ENCODE results near the gene ISCA2. TPM values are rescaled to one million over a fixed set of nuclear protein-coding genes. Genes with fewer than 3 reads are reported as not detected.
"Not testable (repeated sequence)": the region's sequence is repeated elsewhere in the genome, so short reads cannot be mapped to it uniquely, and the experiment has no call there.

Gene ISCA2, protein sequence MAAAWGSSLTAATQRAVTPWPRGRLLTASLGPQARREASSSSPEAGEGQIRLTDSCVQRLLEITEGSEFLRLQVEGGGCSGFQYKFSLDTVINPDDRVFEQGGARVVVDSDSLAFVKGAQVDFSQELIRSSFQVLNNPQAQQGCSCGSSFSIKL
- total RNA-seq (2014; rRNA removed; shearing (Covaris generic)), result 31.7 and 33.9 TPM in 2 replicates

DNA sequence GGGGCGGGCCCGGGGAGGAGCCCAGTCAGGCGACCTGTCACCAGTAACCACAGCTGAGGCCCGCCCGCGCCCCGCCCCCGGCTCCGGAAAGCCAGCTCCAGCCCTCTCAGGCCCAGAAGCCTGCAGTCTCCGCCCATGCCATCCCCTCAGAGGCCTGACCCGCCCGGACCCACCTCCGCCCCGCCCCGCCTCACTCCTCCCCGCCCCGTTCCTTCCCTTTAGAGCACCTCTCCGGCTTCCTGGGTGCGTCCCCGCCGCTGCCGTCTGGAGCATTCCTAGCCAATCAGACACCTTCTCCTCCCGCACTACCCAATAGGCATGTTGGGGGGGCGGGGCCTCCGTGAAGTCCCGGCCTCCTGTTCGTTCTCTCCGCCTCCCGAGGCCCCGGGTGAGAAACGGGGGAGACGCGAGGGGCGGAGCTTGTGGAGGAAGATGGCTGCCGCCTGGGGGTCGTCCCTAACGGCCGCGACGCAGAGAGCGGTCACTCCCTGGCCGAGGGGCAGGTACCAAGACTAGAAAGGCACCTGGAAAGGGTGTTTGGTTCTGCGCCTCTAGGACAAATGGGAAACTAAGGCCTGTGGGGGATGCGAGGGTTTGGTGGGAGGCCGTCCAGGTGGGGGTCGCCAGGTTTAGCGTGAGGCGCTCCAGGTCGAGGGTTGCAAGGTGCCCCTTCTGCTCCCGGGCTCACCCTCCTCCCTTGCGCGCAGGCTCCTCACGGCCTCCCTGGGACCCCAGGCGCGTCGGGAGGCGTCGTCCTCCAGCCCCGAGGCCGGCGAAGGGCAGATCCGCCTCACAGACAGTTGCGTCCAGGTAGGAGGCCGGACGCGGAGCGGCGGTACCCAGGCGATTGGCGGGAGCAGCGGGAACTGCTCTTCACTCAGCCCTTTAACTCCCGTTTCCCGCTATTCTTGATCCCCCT, at the start of gene ISCA2:
TSS of gene ISCA2 (plus strand) at position 423 of the 919 bp plus-strand sequence. CDS start at position 433, 10 bp downstream.
- peak; percentile 99 for DNase-seq
- no peaks in the 10 kb centered on the region for H3K36me3 ChIP-seq
- H3K9me3 ChIP-seq (replicated peaks), result no peaks in the 10 kb centered on the region
- H3K27ac ChIP-seq, result peak within 1 kb of the TSS; percentile 56
- no peaks in the 10 kb centered on the region for H3K27me3 ChIP-seq
- peak within 1 kb of the TSS; percentile 90 for H3K4me3 ChIP-seq
- peaks cover 8% of the 10 kb centered on the region; the same call in 1 of the 2 replicates for H3K4me1 ChIP-seq

- DNase-seq, result peak in 1 of 2 experiments; percentile 5
- Histone ChIP-seq H3K27ac (no peak overlapping the region), H3K4me1 (no peaks in the 10 kb centered on the region), H3K4me3 (no peak overlapping the region), H3K9me3 (replicated peaks) (no peaks in the 10 kb centered on the region), H3K36me3 (no peaks in the 10 kb centered on the region), H3K27me3 (peaks cover 7% of the 10 kb centered on the region; the same call in 1 of the 2 replicates)
Measured at GRCh38 chr14:74444866-74445265, 48.7 kb upstream of the ISCA2 start.

DNA sequence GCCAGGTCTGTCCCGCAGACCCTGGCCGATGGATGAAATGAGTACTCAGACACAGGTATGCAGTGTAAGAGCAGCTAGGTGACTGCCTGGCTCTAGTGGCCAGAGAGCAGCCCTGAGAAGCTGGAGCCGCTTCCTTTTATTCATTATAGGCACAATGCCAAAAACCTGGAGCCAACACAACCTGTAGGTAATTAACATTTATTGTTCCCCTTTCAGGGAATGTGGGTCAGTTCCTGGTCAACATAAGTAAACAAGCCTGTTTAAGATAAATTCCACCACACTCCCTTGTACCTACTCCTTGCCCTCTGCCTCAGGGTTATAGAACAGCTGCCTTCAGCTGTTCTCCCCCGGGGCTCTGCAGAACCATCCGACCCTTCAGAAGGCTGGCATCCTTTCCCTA, 39.2 kb upstream of the ISCA2 start:
- H3K9me3 ChIP-seq (replicated peaks); H3K4me3 ChIP-seq; H3K27me3 ChIP-seq; H3K4me1 ChIP-seq; H3K36me3 ChIP-seq; H3K27ac ChIP-seq: not testable (repeated sequence)
- DNase-seq, result peak; percentile 39 to 62

- H3K9me3 ChIP-seq (replicated peaks), result no peaks in the 10 kb centered on the region; the same call in 1 of the 2 replicates
- H3K4me3 ChIP-seq, result no peak overlapping the region
- peaks cover 9% of the 10 kb centered on the region for H3K4me1 ChIP-seq
- no peaks in the 10 kb centered on the region for H3K27me3 ChIP-seq
- H3K27ac ChIP-seq, result no peak overlapping the region
- peak; percentile 19 to 33 for DNase-seq
- no peaks in the 10 kb centered on the region for H3K36me3 ChIP-seq
Measured at GRCh38 chr14:74456684-74457564, 36.6 kb upstream of the ISCA2 start.

GRCh38 chr14:74457565-74457895, 36.0 kb upstream of the ISCA2 start:
- H3K4me1 ChIP-seq, result peaks cover 9% of the 10 kb centered on the region
- H3K36me3 ChIP-seq, result no peaks in the 10 kb centered on the region
- no peak overlapping the region for H3K27ac ChIP-seq
- no peaks in the 10 kb centered on the region; the same call in 1 of the 2 replicates for H3K9me3 ChIP-seq (replicated peaks)
- no peaks in the 10 kb centered on the region for H3K27me3 ChIP-seq
- no peak overlapping the region for H3K4me3 ChIP-seq
- DNase-seq, result no peak

DNA sequence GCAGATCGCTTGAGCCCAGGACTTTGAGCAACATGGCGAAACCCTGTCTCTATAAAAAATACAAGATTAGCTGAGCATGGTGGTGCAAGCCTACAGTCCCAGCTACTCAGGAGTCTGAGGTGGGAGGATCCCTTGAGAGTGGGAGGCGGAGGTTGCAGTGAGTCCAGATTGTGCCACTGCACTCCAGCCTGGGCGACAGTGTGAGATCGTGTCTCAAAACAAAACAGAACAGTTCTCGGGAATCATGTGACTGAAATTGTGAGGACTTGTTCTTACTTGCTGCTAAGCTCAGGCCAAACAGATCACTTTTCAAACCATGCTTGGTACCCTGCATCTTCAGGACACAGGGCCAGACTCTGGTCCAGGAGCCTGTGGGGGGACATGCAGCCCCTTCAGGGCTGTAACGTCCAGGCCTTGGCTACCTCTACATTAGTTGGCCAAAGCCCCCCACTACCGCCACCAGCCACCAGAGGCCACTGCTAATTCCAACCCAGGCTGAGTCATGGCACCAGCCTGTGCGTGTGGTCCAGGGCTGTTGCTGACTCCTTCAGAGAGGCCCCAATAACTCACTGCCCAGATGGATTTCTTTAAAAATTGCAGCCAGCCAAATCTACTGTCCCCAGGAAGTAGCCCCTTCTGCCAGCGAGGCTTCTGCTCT, 34.1 kb upstream of the ISCA2 start:
- peak; percentile 63 to 71 for DNase-seq
- H3K4me1 ChIP-seq, result peaks cover 9% of the 10 kb centered on the region
- H3K27ac ChIP-seq, result no peak overlapping the region
- no peak overlapping the region for H3K4me3 ChIP-seq
- no peaks in the 10 kb centered on the region for H3K9me3 ChIP-seq (replicated peaks)
- H3K36me3 ChIP-seq, result no peaks in the 10 kb centered on the region
- no peaks in the 10 kb centered on the region for H3K27me3 ChIP-seq

DNA sequence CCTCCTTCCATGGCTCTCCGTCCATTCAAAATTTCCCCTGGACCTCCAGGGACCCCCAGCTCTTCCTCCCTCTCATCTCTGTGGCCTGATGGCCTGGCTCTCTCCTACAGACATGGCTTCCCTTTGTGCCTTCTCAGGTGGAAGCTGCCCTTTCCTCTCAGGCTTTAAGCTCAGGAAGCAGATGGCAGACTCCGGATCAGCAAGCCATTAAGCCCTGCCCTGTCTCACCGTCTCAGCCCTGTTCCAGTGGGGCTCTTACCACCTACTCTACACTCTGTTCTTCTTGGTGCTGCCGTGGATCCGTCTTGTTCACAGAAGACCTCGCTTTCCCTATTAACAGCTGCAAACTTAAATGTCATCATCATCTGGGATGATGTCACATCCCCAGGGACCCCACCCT, 33.6 kb upstream of the ISCA2 start:
- Histone ChIP-seq H3K36me3 (no peaks in the 10 kb centered on the region), H3K4me3 (no peak overlapping the region), H3K27me3 (no peaks in the 10 kb centered on the region), H3K4me1 (peaks cover 6% of the 10 kb centered on the region), H3K27ac (no peak overlapping the region), H3K9me3 (replicated peaks) (no peaks in the 10 kb centered on the region)
- peak in 1 of 2 experiments; percentile 9 for DNase-seq

GRCh38 chr14:74462993-74463392, 30.6 kb upstream of the ISCA2 start:
- H3K27me3 ChIP-seq, result no peaks in the 10 kb centered on the region

GRCh38 chr14:74463697-74464096, 29.9 kb upstream of the ISCA2 start:
- no peaks in the 10 kb centered on the region for H3K36me3 ChIP-seq
- peaks cover 5% of the 10 kb centered on the region for H3K4me1 ChIP-seq
- H3K4me3 ChIP-seq, result no peak overlapping the region
- H3K27ac ChIP-seq, result no peak overlapping the region
- no peak for DNase-seq
- H3K9me3 ChIP-seq (replicated peaks), result no peaks in the 10 kb centered on the region
- no peaks in the 10 kb centered on the region for H3K27me3 ChIP-seq

More at GRCh38 chr14:74462993-74463392, 30.6 kb upstream of the ISCA2 start:
- H3K9me3 ChIP-seq (replicated peaks), result no peaks in the 10 kb centered on the region
- no peak overlapping the region for H3K4me3 ChIP-seq
- H3K4me1 ChIP-seq, result peaks cover 5% of the 10 kb centered on the region
- H3K36me3 ChIP-seq, result no peaks in the 10 kb centered on the region
- no peak for DNase-seq
- no peak overlapping the region for H3K27ac ChIP-seq

DNA sequence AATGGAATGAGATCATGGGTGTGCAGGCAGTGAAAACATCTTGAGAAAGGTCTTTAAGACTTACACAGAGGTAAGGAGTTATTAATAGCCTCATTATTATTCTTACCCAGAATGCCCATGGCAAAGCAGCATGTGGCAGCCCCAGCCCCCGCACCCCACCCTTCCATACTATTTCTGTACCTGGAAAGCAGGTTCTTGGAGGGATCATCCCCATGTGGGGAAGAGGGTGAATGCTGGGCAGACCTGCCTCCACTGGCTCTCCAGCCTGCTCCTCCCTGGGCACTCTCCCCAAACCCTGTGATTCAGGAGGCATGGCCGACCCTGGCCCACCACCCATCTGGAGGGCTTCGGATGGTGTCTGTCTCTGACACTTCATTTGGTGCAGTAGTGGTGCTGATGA, 28.8 kb upstream of the ISCA2 start:
- Histone ChIP-seq H3K9me3 (replicated peaks) (no peaks in the 10 kb centered on the region), H3K4me1 (peaks cover 5% of the 10 kb centered on the region), H3K27ac (no peak overlapping the region), H3K27me3 (no peaks in the 10 kb centered on the region), H3K36me3 (no peaks in the 10 kb centered on the region), H3K4me3 (no peak overlapping the region)
- DNase-seq, result no peak

DNA sequence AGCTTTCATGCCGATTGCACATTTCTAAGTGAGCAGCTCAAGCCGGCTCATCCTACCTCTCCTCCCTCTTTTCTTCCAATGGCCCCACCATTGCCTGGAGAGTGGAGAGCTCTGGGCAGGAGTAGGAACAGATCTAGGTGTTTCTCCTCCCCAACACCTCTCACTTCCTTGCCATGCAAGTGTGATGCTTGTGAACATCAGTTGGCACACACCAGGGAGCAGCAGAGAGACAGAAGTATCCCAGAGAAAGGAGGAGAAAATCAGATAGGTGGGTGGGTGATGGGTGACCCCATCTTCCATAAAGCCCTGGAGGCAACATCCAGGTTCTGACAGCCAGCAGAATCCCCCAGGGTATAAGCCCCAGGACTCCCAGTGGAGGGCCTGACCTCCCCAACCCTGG, 28.2 kb upstream of the ISCA2 start:
- Histone ChIP-seq H3K36me3 (no peaks in the 10 kb centered on the region), H3K4me3 (no peak overlapping the region), H3K9me3 (replicated peaks) (no peaks in the 10 kb centered on the region), H3K27ac (no peak overlapping the region), H3K27me3 (no peaks in the 10 kb centered on the region), H3K4me1 (no peaks in the 10 kb centered on the region; the same call in 1 of the 2 replicates)
- DNase-seq, result no peak

DNA sequence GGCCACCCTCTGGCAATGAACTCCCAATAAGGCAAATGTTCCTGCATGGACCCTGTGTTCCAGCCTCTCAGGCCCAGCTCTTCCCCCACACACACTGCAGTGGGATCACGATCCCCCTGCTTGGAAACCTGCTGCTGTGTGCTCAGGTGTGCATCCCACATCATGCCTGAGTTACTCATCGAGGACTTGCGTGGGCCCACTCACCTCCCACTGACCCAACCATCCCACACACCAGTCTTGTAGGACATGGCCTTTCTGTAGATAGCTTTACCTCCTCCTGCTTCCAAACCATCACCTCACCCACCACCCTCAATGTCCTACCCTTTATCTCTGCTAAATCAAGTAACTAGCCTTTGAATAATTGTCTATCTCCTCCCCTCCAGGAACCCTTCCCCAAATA, 25.1 kb upstream of the ISCA2 start:
- Histone ChIP-seq H3K36me3 (no peaks in the 10 kb centered on the region), H3K27me3 (no peaks in the 10 kb centered on the region), H3K4me3 (no peak overlapping the region), H3K4me1 (no peaks in the 10 kb centered on the region), H3K9me3 (replicated peaks) (no peaks in the 10 kb centered on the region), H3K27ac (no peak overlapping the region)
- no peak for DNase-seq

DNA sequence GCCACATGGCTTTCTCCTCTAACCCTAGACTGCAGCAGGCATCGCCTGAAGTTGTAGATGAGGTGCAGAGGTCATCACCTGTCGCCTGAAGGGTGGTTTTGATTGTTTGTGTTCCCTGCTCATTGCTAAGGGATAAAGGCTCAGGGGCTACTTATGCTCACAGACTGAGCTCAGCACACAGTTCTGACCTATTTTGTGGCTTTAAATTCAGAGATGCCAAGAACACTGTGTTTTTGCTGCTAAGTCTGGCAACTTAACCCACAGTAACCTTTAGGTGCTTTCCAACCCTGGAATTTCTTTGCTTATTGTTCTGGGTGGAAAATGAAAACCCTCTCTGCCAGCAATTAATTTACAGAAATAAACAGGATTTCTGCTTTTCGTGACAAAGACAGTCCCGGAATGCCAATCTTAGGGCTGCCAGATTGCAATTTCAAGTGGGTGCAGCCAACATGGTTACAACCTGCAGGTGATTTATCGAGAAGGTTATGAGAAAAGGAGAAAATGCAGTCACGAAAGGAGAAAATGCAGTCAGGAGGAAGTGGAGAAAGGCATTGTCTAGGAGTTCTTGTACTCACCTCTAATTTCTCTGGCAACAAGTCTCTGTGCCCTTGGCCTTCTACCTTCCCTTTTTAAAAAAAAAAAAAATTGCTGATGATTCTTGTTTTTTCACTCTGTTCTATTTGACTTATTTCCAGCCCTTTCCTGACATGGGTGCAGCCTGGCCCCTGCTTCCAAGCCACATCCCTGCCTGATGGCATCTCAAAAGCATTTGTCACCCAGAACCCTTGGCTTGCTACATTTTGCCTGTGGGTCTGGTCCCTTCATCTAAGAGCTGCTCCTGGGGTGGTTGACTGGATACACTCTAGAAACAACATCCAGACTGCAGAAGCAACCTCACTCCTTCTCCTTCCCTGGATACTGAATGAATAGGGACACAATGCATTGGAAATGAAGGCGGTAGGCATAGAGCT, 23.7 kb upstream of the ISCA2 start:
- no peaks in the 10 kb centered on the region for H3K27me3 ChIP-seq
- H3K27ac ChIP-seq, result no peak overlapping the region
- H3K9me3 ChIP-seq (replicated peaks), result no peaks in the 10 kb centered on the region
- no peak overlapping the region for H3K4me3 ChIP-seq
- DNase-seq, result no peak
- H3K4me1 ChIP-seq, result no peaks in the 10 kb centered on the region
- no peaks in the 10 kb centered on the region for H3K36me3 ChIP-seq

All from SJCRH30 (cell line).